GM19099 (cell line): ENCODE measurements around the gene IL1RAPL1.

ENCODE experiments used
- POLR2A ChIP-seq: IDR thresholded peaks from 3 replicates; pipeline ENCODE4 v1.6.1; 2011; ENCODE audit warnings: low read depth; ENCODE audit not compliant: insufficient read length; ENCODE audit errors: extremely low read depth

IL1RAPL1 gene

DNA sequence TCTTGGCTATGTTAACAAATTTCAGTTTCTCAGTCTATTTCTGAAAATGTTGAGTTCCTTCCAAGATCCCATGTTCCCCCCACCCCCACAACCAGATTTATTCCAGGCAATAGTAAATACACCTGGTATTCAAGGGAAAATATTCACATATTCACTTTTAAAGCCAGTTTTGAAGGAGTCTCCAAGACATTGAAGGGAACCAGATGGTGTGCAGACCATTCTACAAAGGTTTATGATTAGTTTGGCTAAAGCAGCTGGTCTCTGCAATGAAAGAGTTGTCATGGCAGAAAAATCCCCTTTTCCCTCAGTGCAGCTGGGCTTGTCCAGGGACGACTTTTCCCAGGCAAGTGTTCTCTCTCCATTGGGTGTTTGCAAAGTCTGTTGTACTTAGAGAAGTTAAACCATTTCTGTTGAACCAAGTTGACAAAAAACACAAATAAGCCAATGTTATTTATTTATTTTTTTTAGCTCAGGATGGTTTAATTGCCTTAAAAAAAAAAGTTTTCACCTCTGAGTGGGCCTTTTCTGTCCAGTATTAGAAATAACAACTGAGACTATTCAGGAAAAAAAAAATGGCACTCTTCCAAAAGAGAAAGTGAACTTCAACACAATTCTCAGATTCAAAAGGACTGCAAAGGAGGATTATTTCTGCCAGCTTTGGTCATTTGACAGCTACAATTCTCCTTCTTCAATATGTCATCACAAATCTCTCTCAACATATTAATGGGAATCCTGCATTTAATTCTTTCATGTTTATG lies 410.6 kb downstream of the IL1RAPL1 start:
- no peak for TF ChIP-seq POLR2A

DNA sequence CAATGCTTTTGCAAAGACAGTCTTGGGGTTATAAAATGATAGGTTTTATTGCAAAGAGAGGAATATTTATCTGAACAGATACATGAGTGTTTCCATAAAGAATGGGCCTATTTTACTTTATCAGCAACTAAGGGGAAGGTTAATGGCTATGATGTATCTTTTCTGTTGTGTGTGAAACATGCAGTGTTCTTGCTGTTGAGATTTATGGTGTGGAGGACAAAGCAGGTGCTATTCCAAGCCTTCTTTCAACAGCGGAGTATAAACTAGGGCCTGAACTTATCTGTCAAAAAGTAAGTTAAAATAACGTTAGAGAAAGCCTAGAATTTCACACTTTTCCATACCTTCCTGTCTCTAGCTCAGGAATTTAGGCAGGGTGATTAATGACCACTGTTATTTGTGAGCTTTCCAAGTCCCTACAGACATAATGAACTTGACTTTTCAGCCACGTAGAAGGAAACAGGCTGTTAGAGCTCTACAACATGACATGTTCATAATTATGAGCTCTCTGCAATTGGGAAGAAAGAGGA lies 411.4 kb downstream of the IL1RAPL1 start:
- TF ChIP-seq POLR2A: no peak

DNA sequence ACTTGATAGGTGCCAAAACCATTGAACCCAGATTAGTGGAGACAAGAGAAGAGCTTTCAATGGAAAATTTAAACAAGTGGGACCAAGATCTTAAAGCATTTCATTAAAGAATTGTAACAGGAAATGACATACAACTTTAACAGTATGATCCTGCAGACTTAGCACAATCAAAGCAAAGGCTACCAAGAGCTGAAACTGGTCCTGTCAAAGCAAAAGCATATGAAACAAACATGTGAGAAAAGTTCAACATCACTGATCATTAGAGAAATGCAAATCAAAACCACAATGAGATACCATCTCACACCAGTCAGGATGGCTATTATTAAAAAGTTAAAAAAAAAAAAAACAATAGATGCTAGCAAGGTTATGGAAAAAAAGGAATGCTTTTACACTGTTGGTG lies 425.6 kb downstream of the IL1RAPL1 start:
- no peak for TF ChIP-seq POLR2A

DNA sequence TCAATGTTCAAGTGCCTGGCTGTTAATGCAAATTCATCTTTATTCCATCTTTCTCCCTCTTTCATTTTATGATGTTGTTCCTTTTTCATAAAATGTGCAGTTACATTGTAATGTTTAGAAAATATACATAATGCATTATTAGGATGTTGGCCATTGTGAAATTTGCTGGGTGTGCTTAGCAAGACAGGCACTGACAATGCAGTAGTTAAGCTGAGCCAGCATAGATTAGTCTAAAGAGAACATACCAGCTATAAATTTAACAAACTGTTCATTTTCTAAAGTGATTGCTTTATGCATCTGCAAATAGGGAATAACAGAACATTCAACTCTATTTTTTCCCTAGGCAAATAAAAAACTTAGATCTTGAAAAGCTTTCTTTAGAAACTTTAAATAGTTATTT lies 436.0 kb downstream of the IL1RAPL1 start:
- no peak for TF ChIP-seq POLR2A

DNA sequence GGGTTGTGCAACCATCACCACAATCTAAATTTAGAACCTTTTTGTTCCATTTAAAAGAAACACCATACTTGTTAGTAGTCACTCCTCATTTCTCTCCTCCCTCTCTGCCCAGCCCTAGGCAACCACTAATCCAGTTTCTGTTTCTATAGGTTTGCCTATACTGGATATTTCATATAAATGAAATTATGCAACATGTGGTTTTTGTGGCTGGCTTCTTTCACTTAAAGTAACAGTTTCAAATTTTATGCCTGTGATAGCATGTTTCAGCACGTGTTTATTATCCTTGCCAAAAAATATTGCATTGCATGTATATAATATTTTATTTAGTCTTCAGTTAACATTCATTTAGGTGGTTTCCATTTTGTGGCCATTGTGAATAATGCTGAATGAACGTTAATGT lies 437.6 kb downstream of the IL1RAPL1 start:
- TF ChIP-seq POLR2A: no peak

DNA sequence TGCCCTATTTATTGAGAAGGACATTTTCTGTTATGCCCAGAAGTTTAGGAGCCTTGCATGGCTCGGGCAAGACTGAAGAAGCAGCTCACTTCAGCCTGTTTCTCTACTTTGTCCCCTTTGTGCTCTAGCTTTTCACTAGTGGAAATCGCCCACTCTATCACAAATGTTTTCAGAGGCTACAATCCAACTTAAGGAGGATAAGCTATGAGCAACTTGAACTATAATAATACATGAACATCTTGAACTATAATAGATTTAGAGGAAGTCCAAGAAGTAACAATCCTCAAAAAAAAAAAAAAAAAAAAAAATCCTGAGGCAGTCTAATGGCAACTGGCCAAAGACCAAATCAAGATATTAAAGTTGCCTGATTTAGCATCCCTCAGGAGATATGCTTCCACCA lies 452.3 kb downstream of the IL1RAPL1 start:
- TF ChIP-seq POLR2A: no peak

DNA sequence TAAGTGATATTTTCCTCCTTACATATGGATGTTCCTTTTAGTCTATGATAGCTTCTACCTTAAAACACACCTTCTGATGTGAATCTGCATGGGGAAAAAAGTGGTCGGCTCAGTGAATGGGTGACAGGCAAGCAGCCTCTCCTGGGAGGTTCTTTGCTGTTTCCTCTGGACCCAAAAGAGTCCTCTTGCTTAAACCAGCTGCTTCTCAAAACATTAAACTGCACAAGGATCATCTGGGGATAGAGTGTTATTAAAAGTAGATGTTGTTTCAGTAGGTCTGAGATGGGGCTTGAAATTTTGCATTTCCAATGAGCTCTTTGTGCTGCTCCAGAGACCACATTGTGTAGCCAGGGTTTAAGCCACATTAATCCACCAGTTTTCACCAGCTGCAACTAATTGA lies 452.9 kb downstream of the IL1RAPL1 start:
- TF ChIP-seq POLR2A: no peak

DNA sequence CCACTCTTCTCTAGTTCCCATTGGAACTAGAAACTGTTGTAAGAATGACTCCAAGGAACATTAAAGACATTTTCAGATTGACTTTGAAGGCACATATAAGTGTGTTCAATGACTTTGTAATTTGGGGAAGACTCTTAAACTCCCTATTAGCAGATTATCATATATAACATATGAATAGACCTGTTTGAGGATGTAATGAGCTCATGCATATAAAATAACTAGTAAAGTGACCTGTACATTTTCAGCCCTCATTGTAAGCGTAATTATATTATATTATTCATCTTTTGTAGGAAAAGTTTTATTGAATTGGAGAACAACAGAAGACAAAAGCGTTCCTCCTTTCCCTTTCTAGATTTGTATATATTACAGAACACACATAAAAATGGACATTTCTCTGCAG lies 455.1 kb downstream of the IL1RAPL1 start:
- no peak for TF ChIP-seq POLR2A

DNA sequence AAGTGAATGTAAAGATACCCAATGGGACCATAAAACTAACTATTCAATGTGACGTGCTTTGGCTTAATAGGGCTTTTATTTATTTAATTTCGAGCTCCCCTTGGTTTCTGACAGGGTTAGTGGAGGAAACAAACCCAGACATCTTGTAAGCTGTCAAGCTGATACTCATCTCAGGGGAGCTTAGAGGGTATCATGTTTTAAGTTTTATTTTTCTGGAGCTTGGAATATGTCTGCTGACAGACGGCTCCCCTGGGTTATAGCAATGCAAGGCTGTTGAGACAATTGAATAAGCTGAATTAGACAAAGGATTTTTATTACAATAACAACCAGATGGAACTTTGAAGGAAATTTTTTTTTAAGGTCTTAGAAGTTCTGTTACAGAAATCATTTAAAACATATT lies 456.5 kb downstream of the IL1RAPL1 start:
- TF ChIP-seq POLR2A: no peak

DNA sequence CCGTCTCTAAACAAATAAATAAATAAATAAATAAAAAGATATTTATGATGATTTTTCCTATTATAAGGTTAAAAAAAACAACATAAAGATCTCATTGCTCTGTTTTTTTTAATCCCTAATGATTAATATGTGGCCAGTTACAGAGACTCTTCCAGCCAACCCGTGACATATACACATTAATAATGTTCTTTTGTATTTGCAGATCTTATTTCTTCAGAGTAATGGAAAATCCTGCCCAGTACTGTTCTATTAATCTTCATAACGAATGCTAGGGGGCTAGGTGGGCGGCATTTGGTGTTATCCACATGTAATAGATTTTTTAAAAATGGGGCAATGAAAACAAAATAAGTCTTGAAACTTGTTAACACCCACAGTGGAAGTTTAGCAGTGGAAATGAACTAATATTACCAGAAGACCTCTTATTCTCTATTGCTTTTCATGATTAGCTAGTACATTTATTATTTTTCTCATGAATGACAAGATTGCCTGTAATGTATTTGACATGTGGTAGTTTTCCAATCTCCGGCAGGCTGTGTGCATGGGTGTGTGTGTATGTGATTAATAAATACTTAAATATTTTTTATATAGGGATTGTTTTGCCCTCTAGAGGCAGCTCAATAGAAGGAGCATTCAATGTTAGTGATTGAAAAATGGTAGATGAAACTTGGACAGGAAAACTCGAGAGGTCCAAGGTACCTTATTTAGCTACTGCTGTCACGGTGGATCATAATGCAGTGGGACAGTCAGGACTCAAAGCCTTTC lies 457.4 kb downstream of the IL1RAPL1 start:
- TF ChIP-seq POLR2A: no peak

DNA sequence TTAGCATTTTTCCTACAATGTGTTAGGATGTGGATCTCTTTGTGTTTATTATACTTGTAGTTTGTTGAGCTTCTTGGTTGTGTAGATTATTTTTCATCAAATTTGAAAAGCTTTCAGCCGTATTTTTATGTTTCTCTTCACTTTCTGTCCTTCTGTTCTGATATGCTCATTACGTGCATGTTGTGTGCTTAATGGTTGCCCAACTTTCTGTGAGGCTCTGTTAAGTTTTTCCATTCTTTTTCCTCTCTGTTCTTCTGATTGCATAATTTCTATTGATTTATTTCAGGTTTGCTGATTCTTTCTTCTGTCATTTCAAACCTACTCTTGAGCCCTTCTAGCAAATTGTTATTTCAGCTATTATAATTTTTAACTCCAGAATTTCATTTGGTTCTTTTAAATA lies 478.2 kb downstream of the IL1RAPL1 start:
- TF ChIP-seq POLR2A: no peak

DNA sequence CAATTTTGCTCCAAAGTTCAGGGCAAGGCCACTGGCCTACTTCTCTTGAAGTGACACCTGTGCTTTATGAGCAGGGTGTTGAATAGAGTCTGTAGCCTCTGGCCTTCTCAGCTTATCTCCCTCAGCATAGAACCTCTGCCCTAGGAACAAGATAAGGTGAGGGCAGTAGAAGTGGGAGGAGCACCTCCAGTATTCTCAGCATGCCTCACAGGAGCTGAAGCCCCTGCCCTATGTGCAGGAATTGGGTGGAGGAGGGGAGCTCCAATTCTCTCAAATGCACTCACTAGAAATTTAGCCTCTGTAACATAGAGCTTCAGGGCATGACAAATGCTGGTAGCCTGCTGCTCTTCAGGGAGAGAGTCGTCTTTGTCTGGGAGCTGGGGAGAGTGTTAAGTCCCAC lies 479.3 kb downstream of the IL1RAPL1 start:
- no peak for TF ChIP-seq POLR2A

DNA sequence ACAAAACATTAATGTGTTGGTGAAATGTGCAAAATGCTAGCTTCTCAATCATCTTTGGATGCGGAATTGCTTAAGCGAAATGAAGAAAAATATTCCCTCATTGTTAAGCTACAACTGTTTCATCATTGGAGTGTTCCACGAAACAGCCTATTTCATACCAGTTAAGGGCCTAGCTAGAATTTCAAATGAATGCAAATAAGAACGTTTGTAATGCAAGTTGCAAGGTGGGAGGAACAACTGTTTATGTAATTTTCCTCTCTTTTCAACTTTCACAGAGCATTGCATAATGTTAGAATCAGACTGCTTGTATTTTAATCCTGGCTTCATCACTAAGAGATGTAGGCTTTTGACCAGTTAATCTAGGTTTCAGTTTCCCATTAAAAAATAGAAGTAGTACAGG lies 480.1 kb downstream of the IL1RAPL1 start:
- no peak for TF ChIP-seq POLR2A

DNA sequence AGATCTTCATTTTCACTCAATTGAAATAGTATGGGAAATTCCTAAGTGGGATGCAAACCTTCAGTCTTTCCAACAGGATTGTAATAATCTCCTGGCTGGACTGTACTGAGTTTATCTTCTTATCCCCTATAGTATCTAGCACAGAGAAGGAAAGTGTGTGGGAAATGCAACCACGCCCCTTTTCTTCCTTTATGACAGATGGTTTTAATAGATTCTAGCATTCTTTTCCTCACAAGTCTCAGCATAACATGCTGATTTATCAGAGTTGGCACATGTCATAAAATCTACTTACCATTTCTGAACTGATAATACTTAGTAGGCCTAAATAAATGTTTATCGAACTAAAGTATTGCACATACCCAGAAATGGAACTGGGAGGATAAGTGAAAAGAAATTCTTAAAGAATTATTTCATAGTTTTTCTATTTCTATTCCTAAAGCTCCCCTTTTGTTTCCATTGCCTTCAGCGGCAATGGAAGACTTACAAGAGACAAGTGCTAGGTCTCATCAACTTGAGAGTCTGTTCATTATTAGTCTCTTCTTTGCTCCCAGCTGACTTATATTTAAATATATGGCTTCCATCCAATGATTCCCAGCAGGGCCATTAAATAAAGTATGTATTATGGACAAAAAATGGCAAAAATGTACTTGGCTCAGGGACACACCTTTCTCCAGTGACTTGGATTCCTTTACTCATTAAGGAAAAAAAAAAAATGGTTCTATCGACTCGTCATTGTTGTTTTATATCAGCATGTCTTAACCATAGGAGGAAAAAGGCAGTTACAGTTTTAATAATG lies 484.5 kb downstream of the IL1RAPL1 start:
- no peak for TF ChIP-seq POLR2A

DNA sequence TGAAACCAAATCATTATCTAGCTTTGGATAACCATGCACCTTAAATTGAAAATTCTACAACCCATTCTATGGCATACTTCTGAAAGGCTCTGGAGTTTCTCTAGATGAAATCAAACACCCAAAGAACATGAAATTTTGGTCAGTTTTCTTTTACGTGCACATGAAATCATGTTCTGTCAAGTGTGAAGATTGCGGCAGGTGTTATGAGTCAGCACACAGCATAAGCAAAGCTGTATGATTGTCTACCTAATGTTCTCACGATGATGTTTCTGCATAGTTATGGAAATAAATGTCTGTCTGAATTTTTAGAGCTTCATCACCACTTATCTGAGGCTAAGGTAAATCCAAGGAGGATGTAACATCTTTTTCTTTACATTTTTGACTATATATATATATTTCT lies 495.3 kb downstream of the IL1RAPL1 start:
- TF ChIP-seq POLR2A: no peak
